GM18519 (cell line): ENCODE data around the gene HOXB6.

Experiments
- ATAC-seq: cut with Tn5 transposase; IDR thresholded peaks from one replicate; pipeline ENCODE4 v1.9.1; 2021; ENCODE audit warnings: mild to moderate bottlenecking, moderate library complexity; ENCODE audit not compliant: unreplicated experiment, low FRiP score

HOXB6 gene

DNA sequence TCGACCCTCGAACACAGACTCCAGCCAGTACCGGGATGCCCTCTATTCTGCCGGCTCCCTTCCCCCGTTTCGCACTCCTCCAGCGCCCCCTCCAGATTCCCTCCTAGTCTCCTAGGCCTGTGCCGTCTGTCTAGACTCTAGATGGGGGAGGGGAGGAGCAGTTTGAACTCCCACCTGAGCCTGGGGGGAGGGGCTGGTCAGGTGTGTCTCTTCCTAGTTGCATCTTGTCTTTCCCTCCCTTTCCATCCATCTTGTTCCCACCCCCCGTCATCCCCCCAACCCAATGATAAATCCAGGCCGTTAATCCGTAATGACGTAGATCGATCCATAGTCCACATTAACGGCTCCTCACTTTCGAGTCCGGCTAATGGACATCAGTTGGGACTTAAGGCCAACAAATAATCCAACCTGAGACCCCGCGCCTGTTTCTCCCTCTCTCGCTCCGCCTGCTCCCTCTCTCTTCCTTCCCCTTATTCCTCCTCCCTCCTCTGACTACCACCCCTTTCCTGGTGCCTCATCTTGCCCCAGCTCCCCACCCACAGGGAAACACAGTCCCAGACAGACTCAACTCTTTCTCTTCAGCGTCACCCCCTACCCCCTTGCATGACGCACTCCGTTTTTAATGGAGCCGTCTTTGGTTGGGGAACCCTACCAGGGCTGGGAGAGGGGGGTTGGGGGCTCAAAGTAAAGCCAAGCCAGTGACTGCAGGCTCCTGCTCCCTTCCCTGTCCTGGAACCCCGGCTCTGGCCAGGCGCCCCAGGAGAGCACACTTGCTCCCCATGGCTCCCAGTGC, 7.9 kb downstream of the HOXB6 start:
- no peak for ATAC-seq

DNA sequence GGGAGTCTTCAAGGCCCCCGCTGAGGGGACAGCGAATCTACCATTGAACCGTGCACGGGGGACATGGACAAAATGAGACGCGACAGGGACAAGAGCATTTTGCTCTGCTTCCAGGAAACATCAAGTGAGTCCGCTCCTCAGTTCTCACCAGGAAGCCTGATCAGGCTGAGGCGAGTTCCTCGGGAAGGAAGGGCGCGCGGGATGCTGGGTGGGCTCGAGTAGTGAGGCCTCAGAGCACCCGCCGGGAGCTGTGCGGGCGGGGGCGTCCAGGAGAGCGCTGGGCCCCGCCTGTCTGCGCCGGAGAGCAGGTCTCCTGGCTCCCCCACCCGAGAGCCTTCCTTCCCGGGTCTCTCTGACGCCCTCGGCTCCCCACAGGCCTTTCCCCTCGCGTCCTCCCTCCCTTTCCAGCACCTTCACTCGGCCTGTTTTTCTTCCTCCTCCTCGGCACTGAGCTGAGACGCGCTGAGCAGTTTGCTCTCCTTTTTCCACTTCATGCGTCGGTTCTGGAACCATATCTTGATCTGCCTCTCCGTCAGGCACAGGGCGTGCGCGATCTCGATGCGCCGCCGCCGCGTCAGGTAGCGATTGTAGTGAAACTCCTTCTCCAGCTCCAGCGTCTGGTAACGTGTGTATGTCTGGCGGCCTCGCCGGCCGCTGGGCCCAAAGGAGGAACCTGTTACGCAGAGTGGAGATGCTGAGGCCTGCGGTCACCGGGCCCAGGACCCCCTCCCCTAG, 8.6 kb downstream of the HOXB6 start:
- ATAC-seq: no peak

DNA sequence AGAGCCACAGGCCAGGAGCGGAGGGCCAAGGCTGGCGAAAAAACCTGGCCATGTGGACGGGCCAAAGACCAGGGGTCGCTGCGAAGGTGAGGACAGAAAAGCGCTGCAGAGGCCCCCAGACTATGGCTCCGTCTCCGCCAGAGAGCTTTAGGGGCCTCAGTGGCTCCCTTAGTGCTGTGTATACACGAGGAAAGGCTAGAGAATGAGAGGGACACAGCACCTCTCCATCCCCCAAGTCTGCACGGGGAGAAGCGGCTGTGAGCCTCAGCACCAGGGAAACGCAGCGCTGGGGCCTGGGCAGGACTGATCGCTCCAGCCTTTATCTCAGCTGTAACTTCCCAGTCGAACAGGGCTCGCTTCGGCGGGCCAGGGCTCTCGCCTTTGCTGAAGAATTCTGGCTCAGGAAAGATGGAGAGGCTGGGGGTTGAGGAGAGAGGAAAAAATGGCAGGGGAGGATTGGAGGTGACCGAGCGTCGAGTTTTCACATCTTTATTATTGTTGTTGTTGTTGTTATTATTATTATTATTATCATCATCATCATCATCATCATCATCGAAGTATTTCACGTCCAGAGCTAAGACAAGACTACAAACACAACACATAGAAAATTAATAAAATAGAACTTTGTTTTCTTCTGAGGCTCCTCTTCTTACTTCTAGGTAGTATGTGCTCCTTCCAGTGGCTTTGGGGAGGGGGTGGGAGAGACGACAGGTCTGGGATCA, 9.3 kb downstream of the HOXB6 start:
- no peak for ATAC-seq

DNA sequence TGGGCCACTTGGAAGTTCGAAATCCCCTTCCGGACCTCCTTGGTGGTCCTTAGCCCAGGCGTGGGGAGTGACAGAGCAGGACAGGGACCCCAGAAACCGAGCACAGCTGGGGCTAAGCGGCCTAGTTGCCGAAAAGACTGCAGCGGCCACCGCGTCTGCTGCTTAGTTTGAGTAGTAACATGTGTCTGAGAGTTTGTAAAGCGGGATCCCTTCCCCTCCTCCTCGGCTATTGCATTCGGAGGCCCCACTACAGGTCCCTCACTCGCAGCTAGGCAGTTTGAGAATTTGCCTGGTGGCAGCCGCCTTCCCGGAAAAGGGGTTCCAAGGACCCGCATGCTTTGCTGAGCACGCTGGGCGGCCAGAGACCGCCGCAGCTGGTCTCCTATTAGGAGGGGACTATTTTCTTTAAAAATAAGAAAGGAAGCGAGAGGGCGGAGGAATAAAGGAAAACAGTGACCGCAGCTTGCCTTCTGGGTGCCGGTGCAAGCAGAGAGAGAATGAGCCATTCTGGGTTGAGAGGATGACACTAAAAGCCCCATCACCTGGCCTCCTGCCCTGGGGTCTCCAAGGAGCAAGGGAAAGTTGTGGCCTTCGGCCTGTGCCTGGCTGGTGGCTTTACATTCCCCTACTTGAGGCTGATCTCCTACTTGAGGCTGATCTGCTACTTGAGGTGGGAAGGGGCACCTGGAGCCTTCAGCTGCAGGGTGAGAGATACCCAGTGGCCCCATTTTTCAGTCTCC, 10.1 kb downstream of the HOXB6 start:
- no peak for ATAC-seq

DNA sequence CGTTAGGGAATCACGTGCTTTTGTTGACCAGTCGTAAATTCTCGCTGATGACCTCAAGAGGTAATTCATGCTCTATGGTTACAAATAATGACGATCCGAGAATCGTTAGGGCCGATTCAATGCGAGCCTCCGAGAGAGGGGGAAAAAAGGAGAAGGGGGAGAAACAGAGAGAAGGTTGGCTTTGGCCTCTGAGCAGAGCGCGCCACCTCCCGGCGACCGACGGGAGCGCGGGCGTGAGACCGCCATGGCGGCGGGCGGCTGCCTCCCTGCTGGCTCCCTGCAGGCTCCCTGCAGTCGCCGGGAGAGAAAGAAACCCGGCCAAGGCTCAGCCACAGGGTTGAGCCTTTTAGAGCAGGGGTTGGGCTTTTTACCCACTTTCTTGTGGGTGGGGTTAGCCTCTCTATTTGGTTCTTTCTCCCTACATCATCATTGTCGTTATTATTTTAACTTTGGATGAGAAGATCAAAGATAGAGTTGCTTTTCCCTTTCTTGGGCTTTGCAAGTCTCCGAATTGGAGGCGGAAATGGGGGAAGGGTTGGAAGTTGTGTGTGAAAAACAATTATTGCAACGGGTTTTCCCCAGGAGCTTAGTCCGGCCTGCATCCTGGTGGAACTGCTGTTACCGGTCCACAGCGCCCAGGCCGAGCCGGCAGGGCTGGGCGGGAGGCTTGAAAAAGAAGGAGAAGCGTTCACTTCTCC, 10.8 kb downstream of the HOXB6 start:
- no peak for ATAC-seq

DNA sequence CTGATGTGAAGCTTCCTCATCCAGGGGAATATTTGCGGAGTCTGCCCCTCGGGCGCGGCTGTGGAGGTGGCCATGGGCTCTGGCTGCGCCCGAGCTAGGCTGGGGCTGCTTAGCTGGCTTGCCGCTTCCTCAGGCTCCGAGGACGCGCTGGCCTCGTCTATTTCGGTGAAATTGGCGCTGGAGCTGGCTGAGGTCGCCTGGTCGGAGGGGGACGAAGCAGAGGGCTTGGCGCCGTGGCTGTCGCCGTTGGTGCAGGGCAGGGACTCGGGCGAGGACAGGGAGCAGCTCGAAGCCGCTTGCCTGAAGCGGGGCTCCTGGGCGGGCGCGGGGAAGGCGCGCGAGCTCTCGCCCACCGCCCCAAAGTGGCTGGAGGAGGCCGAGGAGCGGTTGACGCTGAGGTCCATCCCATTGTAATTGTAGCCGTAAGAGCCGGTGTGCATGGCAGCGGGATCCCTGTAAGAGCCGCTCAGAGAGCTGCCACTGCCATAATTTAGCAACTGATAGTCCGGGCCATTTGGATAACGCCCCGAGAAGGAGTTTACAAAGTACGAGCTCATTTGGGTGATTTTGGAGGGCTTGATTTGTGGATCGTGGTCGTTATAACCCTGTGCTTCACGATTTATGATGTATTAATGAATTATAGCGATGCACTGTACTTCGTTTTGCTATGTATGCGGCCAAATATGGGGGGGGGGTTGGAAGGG, 11.5 kb downstream of the HOXB6 start, which contains the start of gene HOXB5:
Gene HOXB5 (minus strand): TSS at position 654 of the 704 bp plus-strand sequence. CDS start 97 bp downstream, at position 557.
- no peak for ATAC-seq

DNA sequence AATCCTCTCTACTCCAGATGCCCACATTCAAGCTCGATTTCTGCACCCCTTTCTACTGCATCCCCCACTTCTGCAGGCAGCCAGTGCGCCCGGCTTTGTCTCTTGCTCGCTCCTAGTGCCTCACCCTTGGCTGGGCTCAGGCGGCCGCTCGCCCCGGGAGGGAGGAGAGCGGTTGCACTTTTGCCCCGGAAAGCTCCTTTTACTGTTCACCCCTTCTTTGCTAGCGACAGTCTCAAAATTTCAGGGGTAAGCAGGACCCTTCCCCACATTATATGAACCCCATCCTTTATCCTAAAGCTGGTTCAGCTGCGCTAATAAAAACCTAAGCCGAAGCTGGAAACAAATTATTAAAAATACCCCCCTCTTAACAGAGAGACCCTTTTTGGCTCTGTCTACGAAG, 12.2 kb downstream of the HOXB6 start:
- ATAC-seq: no peak

DNA sequence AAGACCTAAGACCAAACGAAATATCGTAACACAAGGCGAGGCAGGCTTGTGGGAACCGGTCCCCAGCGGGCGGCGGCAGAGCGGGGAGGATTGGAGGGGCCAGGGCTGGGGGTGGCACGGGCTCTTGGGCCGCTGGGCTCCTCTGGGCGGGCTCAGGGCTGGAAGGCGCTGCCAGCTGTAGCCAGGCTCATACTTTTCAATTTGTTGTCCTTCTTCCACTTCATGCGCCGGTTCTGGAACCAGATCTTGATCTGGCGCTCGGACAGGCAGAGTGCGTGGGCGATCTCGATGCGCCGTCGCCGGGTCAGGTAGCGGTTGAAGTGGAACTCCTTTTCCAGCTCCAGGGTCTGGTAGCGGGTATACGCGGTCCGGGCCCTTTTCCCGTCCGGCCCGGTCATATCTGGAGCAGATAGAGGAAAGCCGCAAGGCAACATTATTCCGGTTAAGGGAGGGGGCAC, 12.7 kb downstream of the HOXB6 start:
- no peak for ATAC-seq

DNA sequence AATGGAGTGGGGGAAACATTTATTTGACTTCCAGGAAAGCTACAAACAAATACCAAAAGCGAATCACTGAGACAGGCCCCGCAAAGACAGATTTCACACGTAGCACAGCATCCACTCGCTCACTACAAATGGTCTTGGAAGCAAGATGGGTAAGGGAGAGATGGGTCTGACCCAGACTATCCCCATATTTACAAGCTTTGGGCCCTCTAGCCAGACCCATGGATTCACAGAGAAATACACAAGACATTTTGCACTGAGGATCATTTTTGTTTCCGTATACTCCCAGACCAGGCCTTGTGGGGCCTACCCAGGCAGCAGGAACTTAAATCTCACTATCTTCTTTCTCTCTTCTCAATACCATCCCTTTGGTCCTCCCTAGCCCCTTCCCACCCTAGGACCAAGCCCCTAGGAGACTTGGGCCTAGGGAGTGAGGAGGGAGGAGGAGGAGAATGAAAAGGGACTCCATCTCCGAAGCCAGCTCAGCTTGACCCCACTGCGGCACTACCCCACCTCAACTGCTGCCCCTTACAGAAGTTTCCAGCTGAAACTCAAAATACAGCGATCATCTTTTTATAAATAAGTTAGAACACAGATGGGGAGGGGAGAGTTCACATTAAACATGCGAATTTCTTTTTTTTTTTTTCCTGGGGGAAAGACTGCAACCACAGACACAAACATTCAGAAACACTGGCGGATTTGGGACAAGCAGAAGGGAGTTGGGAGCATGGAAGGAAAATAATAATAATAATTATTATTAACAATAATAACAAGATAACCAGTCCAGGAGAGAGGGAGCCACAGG, 13.3 kb downstream of the HOXB6 start:
- no peak for ATAC-seq

DNA sequence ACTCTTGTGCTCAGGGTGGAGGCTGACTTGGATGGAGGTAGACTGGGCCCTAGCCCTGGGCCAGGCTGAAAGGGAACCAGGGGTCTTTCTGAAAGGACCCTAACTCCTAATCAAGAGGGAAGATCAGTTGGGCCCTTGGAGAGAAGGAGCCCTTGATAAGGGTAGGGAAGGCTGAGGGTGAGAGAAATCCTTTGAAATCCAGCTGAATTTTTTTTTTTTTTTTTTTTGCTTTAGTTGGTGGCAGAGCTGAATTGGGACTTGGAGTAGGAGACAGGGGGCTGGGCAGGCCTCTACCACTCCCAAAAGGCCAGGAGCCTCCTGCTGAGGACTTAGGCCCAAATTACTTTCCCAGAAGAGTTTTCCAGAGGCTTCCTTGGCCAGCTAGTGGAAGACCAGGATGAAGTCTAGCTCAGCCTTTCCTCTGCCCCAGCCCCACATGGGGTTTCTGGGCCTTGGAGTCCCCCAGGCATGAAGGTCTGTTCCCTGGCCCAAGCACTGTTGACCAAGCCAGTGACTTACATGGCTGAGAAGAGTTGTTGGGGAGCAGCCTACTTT, 14.1 kb downstream of the HOXB6 start:
- ATAC-seq: no peak

DNA sequence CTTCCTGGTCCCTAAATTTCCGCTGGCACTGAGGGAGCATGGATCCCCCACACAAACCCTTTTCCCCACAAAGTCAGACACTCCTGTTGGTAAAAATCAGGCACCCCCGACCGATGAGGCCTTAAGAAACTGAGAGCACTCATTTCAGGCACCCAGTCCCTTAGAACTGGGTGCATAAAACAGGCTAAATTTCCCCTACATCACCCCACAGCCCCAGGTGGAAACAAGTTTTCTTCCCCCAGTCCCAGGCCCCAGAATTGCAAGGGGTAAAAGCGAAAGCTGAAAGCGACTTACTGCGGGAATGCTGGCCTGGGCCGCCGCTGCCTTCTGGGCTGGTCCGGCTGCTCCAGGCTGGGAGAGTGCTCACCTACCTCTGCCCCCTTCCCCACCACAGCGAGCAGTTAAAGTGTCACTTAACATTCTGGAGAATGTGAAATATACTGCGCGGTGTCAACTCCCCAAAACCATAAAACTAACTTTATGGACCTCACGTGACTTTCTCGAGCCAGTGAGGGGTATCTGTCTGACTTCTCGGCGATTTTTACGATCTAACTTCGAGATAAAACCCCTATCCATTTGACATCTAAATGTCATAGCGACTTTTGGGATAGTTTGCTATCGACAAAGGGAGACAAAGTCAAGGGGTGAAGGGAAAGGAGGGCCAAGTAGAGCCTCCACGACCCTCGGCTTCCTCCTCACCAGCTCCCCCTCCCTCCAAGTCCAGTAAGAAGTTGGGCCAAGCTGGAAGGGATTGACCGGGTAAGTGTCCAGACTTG, 14.8 kb downstream of the HOXB6 start, which contains the start of gene HOXB3:
Gene HOXB3 (minus strand): TSS at position 411 of the 776 bp plus-strand sequence. CDS start 37,767 bp downstream, outside the sequence.
- no peak for ATAC-seq

DNA sequence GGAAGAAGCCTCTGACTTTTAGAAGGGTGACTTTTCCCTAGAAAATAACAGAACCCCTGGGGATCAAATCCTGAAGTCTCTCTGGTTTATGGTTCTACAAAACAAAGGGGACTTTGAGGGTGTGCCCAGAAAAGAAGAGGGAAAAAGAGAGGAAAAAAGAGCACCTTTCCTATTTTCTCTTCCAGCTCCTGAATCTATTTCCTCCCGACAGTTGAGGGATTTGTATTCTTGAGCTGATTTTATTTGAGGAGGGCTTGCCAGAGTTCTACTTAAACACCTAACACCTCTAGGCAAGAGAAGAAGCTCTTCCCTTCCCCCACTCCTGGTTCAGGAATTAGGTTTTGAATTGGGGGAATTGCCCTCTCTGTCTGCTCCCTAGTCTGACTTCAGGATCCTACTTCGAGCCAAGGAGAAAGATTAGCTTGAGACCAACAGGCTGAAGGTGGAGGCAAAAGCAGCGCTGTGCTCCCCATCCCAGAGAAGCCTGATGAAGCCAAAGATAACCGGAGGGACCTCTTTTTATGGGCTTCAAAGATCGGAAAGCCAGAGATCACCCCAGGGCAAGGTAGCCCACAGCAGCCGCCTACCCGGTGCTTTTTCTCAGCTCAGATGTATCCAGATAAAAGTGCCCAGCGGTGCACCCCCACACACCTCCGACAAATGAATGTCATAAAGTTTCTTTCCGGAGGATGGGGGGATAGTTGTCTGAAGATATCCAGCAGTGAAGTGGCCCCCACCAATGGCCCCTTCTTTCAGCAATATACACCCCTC, 15.5 kb downstream of the HOXB6 start:
- ATAC-seq: no peak

DNA sequence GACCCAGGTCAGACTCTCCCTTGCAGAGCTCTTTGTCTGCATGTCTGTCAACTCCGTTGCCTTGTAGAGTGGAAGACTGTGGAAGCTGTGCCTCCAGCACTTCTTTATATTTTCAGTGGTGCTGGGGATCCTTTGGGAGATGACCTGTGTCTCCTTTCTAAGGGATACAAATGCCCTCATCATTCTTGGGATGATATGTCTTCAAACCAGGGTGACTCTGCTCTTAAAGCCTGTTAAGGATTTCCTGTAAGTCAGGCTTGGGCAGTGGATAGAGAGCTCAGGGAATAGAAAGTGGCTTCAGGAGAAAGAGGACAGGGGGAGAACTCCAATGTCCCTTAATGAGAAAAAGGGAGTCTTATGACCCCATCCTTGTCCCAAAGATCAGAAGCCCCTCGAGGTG, 16.3 kb downstream of the HOXB6 start:
- no peak for ATAC-seq

DNA sequence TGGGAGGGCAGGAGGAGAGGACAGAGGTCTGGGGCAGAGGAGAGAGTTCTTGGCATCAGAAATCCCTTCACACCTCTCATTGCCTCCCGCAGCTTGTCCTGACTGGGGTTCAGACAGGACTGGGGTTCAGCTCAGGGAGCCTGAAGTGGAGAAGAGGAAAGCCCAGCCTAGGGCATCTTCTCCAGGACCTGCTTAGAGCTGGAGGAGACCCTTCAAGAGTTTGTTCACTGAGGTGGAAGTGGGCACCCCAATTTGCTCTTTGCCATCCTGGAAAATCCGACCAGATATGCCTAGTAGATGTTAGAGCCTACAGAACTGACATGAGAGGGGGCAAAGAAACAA, 16.7 kb downstream of the HOXB6 start:
- ATAC-seq: no peak

DNA sequence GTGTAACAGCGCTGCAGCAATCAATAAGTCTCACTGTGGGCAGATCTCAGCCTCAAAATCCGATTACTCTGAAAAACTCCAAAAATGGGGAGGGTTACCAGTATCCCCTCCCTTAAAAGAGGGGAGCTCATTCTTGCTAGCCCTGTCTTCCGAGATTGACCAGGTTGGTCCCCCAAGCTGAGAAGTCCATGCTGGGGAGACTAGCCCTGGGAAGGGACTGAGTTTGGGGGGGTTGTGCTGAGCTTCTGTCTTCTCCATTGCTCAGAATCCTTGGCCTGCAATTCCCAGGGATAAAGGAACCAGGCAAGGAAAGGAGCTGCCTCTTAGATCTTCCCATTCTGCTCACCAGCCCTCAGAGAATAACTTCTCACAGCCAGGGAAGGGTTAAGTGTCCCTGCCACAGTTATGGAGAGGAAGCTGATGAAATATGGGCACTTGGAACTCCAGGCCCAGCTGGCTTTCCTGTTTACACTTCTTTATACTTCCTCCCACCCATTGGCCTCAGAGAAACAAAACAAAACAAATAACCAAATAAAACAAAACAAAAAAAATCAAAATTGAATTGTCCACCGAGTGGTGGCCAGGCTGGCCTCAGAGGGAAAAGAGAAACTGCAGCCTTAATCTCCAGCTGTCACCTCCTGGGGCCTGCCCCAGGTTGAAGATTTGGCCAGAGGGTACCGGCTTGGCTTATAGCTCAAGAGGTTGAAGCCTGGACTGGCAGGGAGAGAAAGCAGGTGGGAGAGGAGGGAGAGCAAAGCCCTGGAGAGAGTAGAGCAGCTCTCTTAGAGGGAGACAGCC, 17.3 kb downstream of the HOXB6 start:
- ATAC-seq: no peak
